ENCODE measurements around the gene SGMS1.

SGMS1 gene

GRCh38 chr10:50397312-50398140, 226.2 kb downstream of the SGMS1 start:
- DNase-seq (ENCODE audit: low spot score) = no peak

GRCh38 chr10:50396491-50397311, 227.1 kb downstream of the SGMS1 start:
- DNase-seq (ENCODE audit: low spot score) = no peak

DNA sequence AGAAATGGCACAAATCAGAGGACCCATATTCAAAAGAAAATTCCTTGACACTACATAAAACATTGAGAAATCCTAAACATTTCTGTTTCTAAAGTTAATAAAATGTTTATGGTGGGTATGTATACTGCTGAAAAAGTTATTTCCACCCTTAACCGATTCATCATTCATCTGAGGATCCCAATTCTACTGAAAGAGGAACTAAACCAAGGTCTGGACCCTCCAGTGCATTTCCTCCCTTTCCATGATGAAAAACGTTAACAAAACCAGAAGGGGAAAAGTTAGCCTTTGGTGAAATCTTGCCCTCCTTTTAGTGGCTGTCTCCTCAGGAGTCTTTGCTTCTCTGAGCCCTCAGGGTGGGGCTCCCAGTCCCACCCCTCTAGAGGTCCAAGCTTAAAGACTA, 227.9 kb downstream of the SGMS1 start:
- no peak for DNase-seq (ENCODE audit: low spot score)

DNA sequence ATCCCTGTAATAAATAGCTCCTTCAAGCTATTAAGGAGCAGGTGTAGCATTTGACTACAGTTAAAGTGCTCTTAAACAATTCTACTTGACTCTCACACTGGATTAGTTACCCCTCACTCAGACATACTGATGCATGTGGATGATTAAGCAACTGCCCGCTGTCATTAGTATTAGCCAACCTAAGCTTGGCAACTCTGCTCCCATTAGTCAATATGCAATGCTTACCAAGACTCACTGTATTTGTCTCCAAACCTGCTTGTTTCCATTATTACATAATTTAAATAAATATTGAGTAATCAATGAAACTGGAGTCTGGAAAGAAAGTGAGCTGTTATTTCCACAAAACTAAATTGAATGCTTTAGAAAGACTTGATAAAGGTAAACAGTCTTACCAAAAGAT, 228.5 kb downstream of the SGMS1 start:
- DNase-seq (ENCODE audit: low spot score) = no peak

DNA sequence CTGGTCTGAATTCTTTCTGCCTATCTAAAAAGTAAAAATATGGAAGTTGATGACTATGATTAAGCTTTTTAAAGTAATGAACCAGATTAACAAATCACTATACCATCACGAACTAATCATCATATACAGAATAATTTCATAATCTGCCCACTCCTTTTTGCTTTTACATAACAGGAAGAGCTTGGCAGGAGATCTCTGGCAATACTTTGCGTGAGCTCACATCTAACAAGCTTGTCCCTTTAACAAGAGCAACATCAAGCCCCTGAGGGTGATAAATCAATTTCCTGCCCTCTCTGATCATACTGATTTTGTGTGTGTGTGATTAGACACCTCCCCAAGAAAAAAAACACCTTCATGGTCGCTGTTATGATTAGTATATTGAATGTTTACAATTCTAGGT, 228.9 kb downstream of the SGMS1 start:
- DNase-seq (ENCODE audit: low spot score) = no peak

GRCh38 chr10:50393784-50394467, 229.8 kb downstream of the SGMS1 start:
- DNase-seq (ENCODE audit: low spot score) = no peak

DNA sequence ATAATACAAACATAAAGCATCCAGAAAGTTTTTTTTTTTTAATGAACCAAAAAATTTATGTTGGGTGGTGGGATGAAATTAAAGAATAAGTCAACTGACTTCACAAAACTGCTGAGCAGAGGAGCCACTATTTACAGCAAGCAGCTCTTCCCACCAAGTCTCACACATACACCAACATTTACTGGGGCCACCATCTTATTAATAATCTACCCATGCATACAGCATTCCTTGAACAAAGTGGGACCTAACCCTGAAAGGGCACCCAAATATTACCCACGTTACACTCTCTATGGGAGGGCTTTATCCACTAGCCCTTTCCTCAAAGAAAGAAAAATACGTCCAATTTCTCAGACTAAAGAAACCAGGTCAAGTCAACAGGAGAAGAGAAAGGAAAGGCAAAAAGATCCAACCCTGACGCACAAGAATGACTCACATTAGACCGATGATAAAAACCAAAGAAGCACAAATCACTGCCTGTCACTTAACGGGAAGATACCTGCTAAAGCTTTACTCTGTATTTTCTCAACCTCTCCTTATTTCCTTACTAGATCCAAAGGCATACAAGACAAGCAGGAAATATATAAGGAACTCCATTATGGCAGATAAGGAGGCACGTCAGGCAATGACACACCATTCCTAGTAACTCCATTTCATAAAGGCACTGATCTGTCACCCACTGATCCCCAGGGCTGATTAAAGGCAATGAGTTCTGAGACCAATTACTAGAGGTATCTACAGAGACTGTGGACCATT, 230.6 kb downstream of the SGMS1 start:
- no peak for DNase-seq (ENCODE audit: low spot score)

GRCh38 chr10:50392426-50392825, 231.3 kb downstream of the SGMS1 start:
- DNase-seq (ENCODE audit: low spot score) = no peak

DNA sequence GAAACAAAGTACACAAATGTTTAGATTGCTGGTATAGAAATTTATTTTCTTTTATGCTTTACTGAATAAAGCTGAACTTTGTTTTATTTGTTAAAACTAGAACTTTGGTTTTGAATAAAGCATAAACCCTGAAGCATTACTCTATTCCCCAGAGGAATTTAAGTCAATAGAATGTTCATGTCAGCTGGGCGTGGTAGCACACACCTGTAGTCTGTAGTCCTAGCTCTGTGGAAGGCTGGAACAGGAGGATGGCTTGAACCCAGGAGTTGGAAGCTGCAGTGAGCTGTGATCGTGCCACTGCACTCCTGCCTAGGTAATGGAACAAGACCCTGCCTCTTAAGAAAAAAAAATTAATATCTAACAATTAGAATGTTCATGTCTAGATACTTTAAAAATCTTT, 233.5 kb downstream of the SGMS1 start:
- no peak for DNase-seq (ENCODE audit: low spot score)

DNA sequence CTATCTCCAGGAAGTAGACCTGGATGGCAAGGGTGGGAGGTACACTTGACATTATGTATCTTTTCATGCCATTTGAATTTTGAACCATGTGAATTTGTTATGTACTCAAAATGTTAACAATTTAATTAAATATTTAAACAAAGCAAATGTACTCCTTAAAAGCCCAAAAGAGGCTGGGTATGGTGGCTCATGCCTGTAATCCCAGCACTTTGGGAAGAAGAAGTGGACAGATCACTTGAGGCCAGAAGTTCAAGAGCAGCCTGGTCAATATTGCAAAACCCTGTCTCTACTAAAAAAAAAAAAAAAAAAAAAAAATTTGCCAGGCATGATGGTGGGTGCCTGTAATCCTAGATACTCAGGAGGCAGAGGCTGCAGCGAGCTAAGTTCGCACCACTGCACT, 235.6 kb downstream of the SGMS1 start:
- DNase-seq (ENCODE audit: low spot score) = no peak

DNA sequence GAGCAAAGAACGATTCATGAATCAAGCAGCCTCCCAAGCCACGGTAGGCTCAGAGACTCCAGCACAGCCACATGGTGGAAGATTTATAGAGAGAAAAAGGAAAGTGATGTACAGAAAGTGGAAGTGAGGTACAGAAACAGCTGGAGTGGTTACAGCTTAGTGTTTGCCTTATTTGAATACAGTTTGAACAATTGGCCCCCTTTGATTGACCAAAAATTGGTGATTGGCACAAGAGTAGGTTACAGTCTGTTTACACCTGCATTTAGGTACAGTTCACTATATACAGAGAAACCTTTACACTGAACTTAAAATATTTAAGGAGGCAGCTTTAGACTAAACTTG, 236.1 kb downstream of the SGMS1 start:
- no peak for DNase-seq (ENCODE audit: low spot score)

GRCh38 chr10:50387007-50387731, 236.6 kb downstream of the SGMS1 start:
- no peak for DNase-seq (ENCODE audit: low spot score)

DNA sequence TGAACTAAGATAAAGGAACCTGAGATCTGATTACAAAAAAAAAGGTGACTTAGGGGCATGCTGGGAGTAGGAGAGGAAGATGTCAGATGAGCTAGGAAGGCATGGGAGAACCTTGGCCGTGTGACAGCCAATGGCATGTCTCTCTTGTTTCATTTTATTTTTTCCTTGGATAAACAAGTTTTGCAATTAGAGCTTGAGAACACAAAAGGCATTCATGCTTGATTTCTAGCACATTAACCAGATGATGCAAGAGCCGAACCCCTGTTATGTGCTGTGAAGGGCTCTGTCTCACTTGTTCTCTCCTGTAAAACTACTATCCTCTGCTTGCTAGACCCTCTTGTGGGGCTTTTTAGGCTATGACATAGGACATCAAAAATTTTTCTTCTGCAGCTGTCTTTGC, 238.1 kb downstream of the SGMS1 start:
- DNase-seq (ENCODE audit: low spot score) = no peak

- DNase-seq (ENCODE audit: low spot score) = no peak
Measured at GRCh38 chr10:50384898-50385297, 238.9 kb downstream of the SGMS1 start.

GRCh38 chr10:50384238-50384637, 239.5 kb downstream of the SGMS1 start:
- DNase-seq (ENCODE audit: low spot score) = no peak

DNA sequence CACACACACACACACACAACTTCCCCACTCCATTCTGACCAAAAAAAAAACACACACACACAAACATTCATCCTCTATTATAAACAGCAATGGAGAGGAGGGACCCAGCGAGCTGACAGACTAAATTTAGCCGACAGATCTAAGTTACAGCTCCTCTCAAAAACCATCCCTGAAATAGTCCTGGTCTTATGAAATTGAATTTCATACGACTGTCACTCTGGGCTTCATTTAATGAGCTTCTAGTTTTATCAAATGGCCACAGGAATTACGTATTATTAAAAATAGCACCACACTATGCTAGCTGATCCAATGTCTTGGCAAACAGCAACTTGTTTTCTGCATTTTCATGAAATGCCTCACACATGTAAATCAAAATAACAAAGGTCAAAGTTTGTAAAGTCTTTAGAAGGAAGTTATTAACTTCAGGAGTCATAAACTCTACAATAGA, 241.2 kb downstream of the SGMS1 start:
- no peak for DNase-seq (ENCODE audit: low spot score)

GRCh38 chr10:50381642-50382041, 242.1 kb downstream of the SGMS1 start:
- no peak for DNase-seq (ENCODE audit: low spot score)

- no peak for DNase-seq (ENCODE audit: low spot score)
Measured at GRCh38 chr10:50379616-50380015, 244.1 kb downstream of the SGMS1 start.

- DNase-seq (ENCODE audit: low spot score) = no peak
Measured at GRCh38 chr10:50375745-50376144, 248.0 kb downstream of the SGMS1 start.

DNA sequence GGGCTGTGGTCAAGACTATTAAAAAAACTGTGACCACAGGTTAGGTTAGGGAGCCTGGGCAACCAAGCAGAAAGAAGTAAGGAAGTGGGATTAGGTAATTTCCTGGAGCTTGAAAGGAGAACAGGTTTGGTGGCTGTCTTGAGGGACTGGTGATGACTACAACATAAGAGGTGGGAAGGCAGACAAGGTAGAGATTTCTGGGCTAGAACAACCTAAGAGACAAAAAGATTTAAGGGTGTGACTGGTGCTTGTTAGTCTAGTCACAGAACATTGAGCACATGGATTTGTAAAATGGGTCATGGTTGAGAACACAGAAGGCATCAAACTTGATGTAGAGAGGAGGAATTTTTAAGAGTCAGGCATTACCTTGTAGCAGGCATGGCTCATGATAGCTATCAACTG, 248.7 kb downstream of the SGMS1 start:
- DNase-seq (ENCODE audit: low spot score) = no peak

- no peak for DNase-seq (ENCODE audit: low spot score)
Measured at GRCh38 chr10:50373821-50374501, 249.8 kb downstream of the SGMS1 start.

Measured in CD4-positive, alpha-beta T cell treated with Interleukin-15 for 4 hours (primary cell).